T-helper 2 cell treated with Interferon-gamma antibody and Interleukin-4, amounts not matched to agents 100 ng/mL and 5 ng/mL, for 36 hours (primary cell): ENCODE data around the gene IPMK. TPM values are rescaled to one million over a fixed set of nuclear protein-coding genes. Genes with fewer than 3 reads are reported as not detected.
"Not testable (repeated sequence)": the region's sequence is repeated elsewhere in the genome, so short reads cannot be mapped to it uniquely, and the experiment has no call there.

Experiments used
- intact Hi-C: fragments of 100-400 bp; cut with micrococcal nuclease; formaldehyde crosslinking; loops from one replicate; pipeline ENCODE4 v1.15.1; 2023
- total RNA-seq: library from RNA; stranded (reverse); gene quantifications from 2 replicates; pipeline ENCODE4 v1.2.3, GENCODE V29; 2022

The IPMK gene
- total RNA-seq, 1 donor from 2014 or later, result 4.3 TPM

- intact Hi-C loops, result not testable (repeated sequence)
These were observed 37.8 kb downstream of the IPMK start for GRCh38 chr10:58229856-58230255.

- intact Hi-C loops, result no loop called here
These were observed 42.0 kb downstream of the IPMK start for GRCh38 chr10:58225654-58226053.

GRCh38 chr10:58220769-58221451, 46.8 kb downstream of the IPMK start:
- intact Hi-C loops, result no loop called here

- intact Hi-C loops, result no loop called here
These were observed 47.8 kb downstream of the IPMK start for GRCh38 chr10:58219875-58220274.

GRCh38 chr10:58217612-58218011, 50.1 kb downstream of the IPMK start:
- intact Hi-C loops, result no loop called here

GRCh38 chr10:58212622-58213021, 55.1 kb downstream of the IPMK start:
- intact Hi-C loops, result no loop called here

GRCh38 chr10:58210160-58210559, 57.5 kb downstream of the IPMK start:
- intact Hi-C loops, result no loop called here

- intact Hi-C loops, result no loop called here
These were observed 58.0 kb downstream of the IPMK start for GRCh38 chr10:58209669-58210068.

GRCh38 chr10:58206251-58206650, 61.4 kb downstream of the IPMK start:
- intact Hi-C loops, result no loop called here

- intact Hi-C loops, result loop anchor here (5.0 kb wide), 1 partner anchor 66 kb away; the partner anchor contains the start of genes CISD1 and IPMK
These were observed 66.0 kb downstream of the IPMK start for GRCh38 chr10:58201704-58202103.

GRCh38 chr10:58189269-58189668, 78.4 kb downstream of the IPMK start:
- intact Hi-C loops, result no loop called here

- intact Hi-C loops, result no loop called here
These were observed 83.5 kb downstream of the IPMK start for GRCh38 chr10:58184120-58184670.

GRCh38 chr10:58180666-58181065, 87.0 kb downstream of the IPMK start:
- intact Hi-C loops, result no loop called here

GRCh38 chr10:58179238-58179637, 88.5 kb downstream of the IPMK start:
- intact Hi-C loops, result loop anchor here (5.0 kb wide), 1 partner anchor 203 kb away; no protein-coding TSS in a partner anchor

- intact Hi-C loops, result loop anchor here (5.0 kb wide), 1 partner anchor 203 kb away; no protein-coding TSS in a partner anchor
These were observed 88.9 kb downstream of the IPMK start for GRCh38 chr10:58178811-58179210.

- intact Hi-C loops, result loop anchor here (1.0 to 5.0 kb wide), 2 partner anchors 114 to 205 kb away; no protein-coding TSS in a partner anchor
These were observed 90.2 kb downstream of the IPMK start for GRCh38 chr10:58177362-58177947.

- intact Hi-C loops, result loop anchor here (5.0 kb wide), 1 partner anchor 206 kb away; no protein-coding TSS in a partner anchor
These were observed 91.4 kb downstream of the IPMK start for GRCh38 chr10:58175990-58176900.

- intact Hi-C loops, result loop anchor here (5.0 kb wide), 1 partner anchor 207 kb away; no protein-coding TSS in a partner anchor
These were observed 92.9 kb downstream of the IPMK start for GRCh38 chr10:58174831-58175230.

GRCh38 chr10:58173391-58173790, 94.3 kb downstream of the IPMK start:
- intact Hi-C loops, result no loop called here

GRCh38 chr10:58171146-58171545, 96.5 kb downstream of the IPMK start:
- intact Hi-C loops, result no loop called here

GRCh38 chr10:58164517-58164916, 103.2 kb downstream of the IPMK start:
- intact Hi-C loops, result no loop called here
